Heart left ventricle (tissue), 13 donors: ENCODE measurements around the gene TBC1D22B.

Experiments used
- POLR2A ChIP-seq, 2 donors: fragments of 450-650 bp; IDR thresholded peaks; one replicate each; pipeline ENCODE4 v1.6.1; 2017; ENCODE audit warnings: antibody characterized with exemption in 2 of 2, mild to moderate bottlenecking in 2 of 2, moderate library complexity in 2 of 2
- TF ChIP-seq, protein P1 (sequence below), 12 donors: fragments of 200-600 bp; sonication (generic) in 4 of 12; IDR thresholded peaks; one replicate each; pipeline versions ENCODE4 v1.5.0 to v1.8.0; 2018 to 2022; ENCODE audit warnings: antibody characterized with exemption in 12 of 12, mild to moderate bottlenecking in 5 of 12
- donor health status: ischemic (EF 13 %, LVEDD 7.1; RV severe dilation, severe dysfunction).
- donor health status: DM: no; HTN: yes; CAD: no.
- donor health status: DM: no; HTN: no; CAD: no.
- donor health status: ischemic (EF 25% LVEDD 6.9; RV normal size, moderate dysfunction).
- donor health status: ischemic (EF 25% LVEDD 5.7; RV mildly dilated, moderate dysfunction).
- donor health status: ischemic (EF 35%, LVEDD 5.7; RV mildly dilated, moderate dysfunction).
- donor health status: nonischemic (EF 11% LVEDD 7.7; RV severe dilation, severe dysfunction).
- donor health status: DM: yes; HTN: yes; CAD: no.
- donor health status: PGD.
- donor health status: ischemic (EF 29% LVEDD 5.4; RV normal size, mild dysfunction).
- donor health status: nonischemic (EF 23%, LVEDD 6.1; RV moderate dilation, normal function).

DNA sequence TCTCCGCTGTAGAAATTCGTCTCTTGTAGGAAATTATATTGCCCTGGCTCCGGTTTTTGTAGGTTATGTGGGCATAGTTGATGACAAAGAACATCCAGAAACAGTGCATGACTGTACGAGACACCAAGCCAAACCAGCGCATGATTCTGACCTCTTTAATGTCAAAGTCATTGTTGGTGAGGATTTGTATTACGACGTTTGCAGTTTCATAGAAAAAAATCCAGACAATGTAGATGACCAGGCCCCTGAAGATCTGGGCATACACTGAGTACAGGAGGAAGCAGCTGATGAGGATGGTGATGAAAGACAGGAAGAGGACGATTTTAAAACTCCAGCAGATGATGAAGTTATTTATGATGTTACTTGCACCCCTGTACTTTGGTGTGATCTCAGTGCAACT, 39.1 kb upstream of the TBC1D22B start:
- TF ChIP-seq, protein P1, sequence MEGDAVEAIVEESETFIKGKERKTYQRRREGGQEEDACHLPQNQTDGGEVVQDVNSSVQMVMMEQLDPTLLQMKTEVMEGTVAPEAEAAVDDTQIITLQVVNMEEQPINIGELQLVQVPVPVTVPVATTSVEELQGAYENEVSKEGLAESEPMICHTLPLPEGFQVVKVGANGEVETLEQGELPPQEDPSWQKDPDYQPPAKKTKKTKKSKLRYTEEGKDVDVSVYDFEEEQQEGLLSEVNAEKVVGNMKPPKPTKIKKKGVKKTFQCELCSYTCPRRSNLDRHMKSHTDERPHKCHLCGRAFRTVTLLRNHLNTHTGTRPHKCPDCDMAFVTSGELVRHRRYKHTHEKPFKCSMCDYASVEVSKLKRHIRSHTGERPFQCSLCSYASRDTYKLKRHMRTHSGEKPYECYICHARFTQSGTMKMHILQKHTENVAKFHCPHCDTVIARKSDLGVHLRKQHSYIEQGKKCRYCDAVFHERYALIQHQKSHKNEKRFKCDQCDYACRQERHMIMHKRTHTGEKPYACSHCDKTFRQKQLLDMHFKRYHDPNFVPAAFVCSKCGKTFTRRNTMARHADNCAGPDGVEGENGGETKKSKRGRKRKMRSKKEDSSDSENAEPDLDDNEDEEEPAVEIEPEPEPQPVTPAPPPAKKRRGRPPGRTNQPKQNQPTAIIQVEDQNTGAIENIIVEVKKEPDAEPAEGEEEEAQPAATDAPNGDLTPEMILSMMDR (IDR thresholded peaks at IDR 0.05) = no peak
- no peak for TF ChIP-seq POLR2A (IDR thresholded peaks at IDR 0.05)
